OCI-LY7 (cell line): ENCODE data around the gene ATP9B.

Experiments
- CTCF ChIP-seq: fragments of 200-600 bp; sonication (generic); conservative IDR thresholded peaks from 2 replicates; pipeline ENCODE4 v1.5.1; 2014; ENCODE audit warnings: mild to moderate bottlenecking, antibody characterized with exemption, low read length, moderate library complexity, mixed read lengths
- EZH2phosphoT487 ChIP-seq: fragments of 200-600 bp; sonication (generic); IDR thresholded peaks from 2 replicates; pipeline ENCODE4 v1.6.1; 2018; ENCODE audit warnings: low read depth, borderline replicate concordance, mild to moderate bottlenecking, mixed run types, antibody characterized with exemption, low read length, moderate library complexity, mixed read lengths

GRCh38 chr18:79353267-79353666 is 284.1 kb downstream of the ATP9B start:
- no peak for TF ChIP-seq CTCF
- TF ChIP-seq EZH2phosphoT487 = no peak
